Neural progenitor cell (in vitro differentiated cells): ENCODE measurements around the gene CKAP2L.

Experiments used
- EZH2 ChIP-seq: fragments of 200-600 bp; sonication (generic); IDR thresholded peaks from 2 replicates; pipeline ENCODE4 v1.6.1; 2017; ENCODE audit warnings: antibody characterized with exemption, mild to moderate bottlenecking, moderate library complexity
- EZH2phosphoT487 ChIP-seq: fragments of 200-600 bp; sonication (generic); IDR thresholded peaks from 2 replicates; pipeline ENCODE4 v1.6.1; 2017; ENCODE audit warnings: antibody characterized with exemption
- TF ChIP-seq, protein P1 (sequence below): fragments of 200-600 bp; sonication (generic); IDR thresholded peaks from 2 replicates; pipeline ENCODE4 v1.5.1; 2017; ENCODE audit warnings: antibody characterized with exemption, mild to moderate bottlenecking

- TF ChIP-seq, protein P1, sequence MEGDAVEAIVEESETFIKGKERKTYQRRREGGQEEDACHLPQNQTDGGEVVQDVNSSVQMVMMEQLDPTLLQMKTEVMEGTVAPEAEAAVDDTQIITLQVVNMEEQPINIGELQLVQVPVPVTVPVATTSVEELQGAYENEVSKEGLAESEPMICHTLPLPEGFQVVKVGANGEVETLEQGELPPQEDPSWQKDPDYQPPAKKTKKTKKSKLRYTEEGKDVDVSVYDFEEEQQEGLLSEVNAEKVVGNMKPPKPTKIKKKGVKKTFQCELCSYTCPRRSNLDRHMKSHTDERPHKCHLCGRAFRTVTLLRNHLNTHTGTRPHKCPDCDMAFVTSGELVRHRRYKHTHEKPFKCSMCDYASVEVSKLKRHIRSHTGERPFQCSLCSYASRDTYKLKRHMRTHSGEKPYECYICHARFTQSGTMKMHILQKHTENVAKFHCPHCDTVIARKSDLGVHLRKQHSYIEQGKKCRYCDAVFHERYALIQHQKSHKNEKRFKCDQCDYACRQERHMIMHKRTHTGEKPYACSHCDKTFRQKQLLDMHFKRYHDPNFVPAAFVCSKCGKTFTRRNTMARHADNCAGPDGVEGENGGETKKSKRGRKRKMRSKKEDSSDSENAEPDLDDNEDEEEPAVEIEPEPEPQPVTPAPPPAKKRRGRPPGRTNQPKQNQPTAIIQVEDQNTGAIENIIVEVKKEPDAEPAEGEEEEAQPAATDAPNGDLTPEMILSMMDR: no peak
- TF ChIP-seq EZH2 (no peak), EZH2phosphoT487 (no peak)
These were observed 51.9 kb downstream of the CKAP2L start for GRCh38 chr2:112712465-112712864.
